HG03575 (cell line): Measurements from ENCODE around the gene WFS1.

Experiments
- ATAC-seq: cut with Tn5 transposase; IDR thresholded peaks from one replicate; pipeline ENCODE4 v1.9.1; 2021; ENCODE audit not compliant: unreplicated experiment, insufficient number of reproducible peaks, low FRiP score; ENCODE audit errors: extremely low read depth

Gene WFS1

DNA sequence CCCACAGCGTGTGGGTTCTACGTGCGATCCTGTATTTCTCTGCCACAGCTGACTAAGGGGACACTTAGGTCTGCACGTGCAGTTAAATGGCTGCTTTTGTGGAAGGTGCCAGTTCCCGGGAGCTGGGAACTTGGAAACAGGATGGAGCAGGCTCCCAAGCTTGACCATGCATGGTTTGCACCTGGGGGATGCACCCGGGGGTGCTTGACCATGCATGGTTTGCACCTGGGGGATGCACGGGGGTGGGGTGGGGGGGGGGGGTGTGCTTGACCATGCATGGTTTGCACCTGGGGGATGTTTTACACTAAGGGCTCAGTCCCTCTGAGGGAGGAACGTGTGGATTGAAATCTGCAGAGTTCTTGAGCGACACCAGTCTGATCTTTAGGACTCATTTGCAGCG lies 5.7 kb downstream of the WFS1 start:
- ATAC-seq: no peak

DNA sequence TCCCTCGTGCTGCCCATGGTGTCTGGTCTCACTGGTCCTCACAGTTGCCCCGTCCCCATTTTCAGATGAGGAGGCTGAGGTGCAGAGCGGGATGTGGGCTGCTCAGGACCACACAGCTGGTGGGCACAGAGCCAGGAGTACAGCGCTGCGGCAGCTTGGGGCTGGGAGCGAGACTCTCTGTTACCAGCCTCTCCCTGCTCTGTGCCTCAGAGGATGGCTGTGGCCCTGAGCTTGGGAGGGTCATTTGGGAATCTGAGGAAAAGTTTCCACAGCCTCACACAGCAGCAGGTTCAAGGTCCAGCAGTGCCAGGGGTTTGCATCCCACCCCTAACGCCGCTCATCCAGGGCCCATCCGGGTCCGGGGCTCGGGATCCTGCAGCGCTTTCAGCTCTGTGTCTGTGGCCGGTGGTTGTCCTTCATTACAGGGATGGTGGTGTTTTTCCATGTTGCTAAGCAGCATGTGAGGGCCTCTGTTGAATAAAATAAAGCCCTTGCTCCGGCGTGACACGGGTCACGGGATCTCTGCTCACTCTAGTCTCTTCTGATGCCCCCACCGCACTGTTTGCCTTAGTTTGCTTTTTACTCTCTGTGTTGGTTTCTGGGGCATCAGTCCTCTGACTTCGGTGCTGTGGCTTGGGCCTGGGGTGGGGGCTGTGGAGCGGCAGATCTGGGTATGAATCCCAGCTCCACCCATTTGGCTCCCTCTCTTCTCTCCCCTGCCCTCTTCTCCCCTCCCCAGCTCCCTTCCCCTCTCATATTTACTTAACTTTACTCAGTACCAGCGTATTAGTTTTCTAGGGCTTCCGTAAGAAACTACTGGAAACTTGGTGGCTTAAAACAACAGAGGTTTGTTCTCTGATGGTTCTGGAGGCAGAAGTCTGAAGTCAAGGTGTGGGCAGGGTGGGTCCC lies 6.5 kb downstream of the WFS1 start:
- ATAC-seq: no peak

DNA sequence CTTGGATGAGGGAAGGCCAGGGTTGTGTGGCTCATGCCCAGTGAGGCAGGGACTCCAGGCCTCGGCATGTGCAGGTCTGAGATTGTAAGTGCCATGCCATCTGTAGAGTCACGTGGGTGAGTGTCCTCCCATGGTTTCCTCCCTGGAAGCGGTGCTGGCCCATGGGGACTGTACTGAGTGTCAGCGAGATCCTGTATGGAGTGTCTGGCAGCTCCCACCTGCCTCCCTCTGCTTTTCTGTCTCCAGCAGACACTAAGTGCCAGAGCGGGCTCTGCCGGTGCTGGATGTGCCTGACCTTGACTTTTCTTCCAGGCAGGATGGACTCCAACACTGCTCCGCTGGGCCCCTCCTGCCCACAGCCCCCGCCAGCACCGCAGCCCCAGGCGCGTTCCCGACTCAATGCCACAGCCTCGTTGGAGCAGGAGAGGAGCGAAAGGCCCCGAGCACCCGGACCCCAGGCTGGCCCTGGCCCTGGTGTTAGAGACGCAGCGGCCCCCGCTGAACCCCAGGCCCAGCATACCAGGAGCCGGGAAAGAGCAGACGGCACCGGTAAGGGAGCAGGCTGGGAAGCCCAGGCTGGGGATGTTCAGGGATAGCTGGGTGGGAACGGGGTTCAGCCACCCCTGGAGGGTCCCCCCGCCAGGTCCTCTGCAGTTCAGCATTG lies 7.6 kb downstream of the WFS1 start:
- no peak for ATAC-seq

DNA sequence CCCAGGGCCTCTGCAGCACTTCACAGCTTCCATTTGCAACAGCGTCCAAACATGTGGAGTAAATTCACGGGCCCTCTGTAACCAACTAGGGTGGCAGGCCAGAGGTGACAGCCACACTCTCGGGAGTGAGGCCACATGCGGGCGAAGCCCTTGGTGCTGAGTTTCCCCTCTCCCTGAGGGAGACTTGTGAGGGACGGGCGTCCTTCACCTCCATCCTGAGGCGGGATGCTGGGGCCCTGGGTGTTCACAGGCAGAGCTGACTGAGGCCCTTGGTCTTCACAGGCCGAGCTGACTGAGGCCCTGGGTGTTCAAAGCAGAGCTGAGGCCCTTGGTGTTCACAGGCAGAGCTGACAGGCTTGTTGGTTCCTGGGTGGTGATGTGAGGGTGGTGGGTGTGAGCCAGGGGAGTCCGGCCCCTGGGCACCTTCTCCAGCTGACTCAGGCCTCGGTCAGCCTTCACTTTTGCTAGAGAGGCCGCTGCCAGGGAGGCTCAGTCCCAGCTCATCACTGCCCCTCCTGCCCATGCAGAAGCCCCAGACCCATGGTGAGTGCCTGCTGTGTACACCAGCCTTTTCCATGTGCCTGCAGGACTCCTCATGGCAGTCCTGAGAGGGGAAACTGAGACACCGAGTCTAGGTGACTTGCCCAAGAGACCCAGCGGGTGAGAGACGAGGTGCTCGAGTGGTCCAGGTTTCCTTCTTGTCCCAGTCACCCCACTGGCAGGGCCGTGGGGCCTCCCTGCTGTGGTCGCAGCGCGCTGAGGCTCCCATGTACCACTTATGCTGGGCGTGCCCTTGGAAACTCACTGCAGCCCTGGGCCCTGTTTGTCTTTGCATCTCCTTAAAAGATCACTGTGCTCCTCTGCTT lies 8.5 kb downstream of the WFS1 start:
- no peak for ATAC-seq

DNA sequence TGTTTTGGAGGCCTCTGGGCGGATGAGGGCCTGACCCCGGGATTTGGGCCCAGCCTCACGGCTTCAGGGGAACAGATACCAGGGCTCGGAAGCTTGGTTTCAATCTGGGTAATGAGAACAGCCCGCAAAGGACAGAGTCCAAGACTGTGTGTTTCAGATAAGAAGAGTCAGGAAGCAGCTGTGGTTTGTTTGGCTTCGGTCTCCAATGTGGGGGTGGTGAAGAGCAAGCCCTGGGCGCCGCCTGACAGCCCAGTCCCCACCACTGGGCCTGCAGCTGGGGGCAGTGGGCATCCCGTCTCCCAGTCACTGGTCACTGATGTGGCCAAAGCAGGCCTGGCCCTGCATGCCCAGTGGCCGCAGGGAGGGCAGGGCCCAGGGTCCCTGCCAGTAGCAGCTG lies 9.1 kb downstream of the WFS1 start:
- ATAC-seq: peak; percentile 92

DNA sequence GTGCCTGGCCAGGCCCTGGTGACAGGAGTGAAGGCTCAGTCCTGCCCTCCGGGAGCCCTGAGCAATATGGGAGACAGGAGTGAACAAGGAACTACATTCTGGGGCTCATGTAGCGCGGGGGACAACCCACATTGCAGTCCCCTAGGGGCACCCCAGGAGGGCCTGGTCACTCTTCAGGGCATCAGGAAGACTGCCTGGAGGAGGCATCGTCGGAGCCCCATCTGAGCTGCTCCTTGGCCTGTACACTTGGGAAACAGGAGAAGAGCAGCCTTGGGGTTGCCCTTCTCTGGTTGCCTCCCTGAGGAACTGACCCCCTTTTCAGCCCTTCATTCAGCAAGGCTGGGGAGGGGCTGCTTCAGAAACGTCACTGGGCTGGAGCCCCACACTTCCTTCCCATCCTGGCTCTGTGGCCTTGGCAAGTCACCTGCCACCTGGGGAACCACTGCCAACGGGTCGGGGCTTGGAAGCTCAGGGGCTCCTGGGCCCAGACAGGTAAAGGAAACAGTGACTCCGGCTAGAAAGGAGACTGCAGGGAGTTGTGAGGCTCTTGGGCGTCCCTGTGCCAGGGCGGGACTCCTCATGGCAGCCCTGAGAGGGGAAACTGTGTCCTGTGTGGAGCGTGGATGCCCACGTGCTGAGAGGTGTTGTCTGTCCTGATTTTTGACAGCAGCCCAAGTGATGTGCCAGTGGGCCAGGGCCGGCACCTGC lies 10.1 kb downstream of the WFS1 start:
- ATAC-seq: no peak

DNA sequence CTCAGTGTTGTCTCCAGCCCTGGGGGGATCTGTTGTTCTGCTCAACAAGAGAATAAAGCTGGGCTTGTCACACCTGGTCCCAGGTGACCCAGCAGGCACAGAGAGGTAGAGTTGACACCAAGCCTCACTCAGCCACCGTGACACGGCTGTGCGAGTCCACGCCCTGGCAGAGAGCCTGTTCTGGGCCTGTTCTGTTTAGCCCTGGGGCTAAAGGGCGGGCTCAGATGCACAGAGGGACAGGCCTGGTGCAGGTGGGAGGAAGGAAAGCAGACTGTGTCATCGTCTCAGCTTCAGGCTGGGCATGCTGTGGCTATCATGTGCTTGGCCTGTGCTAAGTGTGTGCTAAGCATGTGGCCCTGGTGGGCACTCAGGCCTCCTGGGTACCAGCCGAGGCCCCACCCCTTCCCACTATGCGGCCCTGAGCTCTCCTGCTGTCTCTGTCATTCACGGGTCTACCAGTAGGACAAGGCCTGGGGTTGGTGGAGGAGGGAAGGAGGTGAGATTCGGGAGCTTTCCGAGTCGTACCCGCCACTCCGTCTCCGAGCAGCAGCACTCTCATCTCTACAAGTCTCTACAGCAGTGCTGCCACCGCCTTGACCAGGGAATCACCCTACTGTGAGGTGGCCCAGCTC lies 10.8 kb downstream of the WFS1 start:
- no peak for ATAC-seq

DNA sequence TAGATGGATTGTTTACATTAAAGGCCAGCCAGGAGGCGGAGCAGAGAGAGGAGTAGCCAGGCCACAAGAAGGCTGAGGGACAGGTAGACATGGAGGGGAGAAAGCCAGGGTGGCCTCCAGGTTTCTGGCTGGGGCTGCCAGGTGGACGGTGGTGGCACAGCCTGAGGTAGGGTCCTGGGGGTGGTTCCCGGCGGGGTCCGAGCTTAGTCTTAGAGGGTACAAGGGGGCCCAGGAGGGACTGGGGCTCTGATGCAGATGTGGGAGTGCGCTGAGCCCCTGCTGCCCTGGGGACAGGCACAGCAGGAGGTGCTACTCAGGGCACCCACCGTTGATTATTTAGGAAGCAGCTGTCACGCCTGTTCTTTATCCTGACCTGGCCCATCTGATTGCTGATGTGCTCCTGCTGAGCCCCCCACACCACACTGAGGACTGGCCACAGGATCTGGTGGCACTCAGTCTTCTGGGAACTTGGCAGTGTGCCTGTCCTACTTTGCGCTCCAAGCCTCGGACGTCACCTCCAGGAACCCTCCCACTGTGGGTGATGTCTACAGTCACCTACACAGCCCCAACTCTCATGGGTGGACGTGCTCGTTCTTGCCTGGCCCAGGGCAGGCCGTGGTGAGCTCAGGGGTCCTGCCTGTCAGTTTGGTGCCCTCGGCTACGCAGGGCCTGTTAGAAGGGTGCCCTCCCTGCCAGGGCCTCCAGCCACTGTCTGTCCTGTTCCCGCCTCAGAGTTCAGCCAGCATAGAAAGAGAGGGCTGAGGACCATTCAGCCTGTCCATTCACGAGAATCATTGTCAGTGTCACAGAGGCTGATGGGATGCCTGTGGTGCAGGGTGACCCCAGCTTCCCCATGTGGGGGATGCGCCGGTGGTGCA lies 12.0 kb downstream of the WFS1 start:
- ATAC-seq: no peak

DNA sequence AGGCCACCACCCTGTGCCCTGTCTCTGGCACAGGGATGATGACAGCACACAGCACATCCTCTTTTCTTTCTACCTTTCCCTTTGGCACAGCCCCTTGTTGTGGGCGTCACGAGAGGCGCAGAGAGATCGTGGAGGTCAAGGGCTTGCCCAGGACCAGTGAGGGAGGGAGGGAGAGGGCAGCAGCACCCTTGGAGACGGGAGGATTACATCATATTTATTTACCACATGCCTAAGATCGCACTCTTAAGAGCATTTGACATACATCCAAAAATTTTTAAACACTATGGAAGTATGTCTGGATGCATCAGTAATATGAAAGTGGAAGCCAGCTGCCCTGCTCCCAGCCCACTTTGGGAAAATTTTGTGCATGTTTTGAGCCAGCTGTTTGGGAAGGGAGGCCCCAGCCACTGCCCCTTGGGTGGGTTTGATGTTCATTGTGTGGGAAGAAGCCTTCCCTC lies 12.7 kb downstream of the WFS1 start:
- ATAC-seq: no peak

DNA sequence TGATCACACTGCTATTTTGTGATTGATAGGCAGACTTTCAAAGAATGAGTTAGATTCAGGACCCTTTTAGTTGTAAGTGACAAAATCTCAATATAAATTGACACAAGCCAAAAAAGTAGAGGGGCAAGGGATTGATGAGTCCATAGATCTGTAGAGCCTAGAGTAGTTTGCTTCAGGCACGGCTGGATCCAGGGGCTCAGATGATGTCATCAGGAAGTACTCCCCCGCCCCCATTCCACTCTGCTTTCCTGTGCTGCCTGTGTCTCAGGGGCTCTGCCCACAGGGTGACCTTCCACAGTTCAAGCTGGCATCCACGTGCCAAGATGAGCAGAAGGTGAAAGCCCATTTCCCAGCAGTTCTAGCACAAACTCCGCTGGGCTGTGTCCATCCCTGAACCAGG lies 13.6 kb downstream of the WFS1 start:
- no peak for ATAC-seq

DNA sequence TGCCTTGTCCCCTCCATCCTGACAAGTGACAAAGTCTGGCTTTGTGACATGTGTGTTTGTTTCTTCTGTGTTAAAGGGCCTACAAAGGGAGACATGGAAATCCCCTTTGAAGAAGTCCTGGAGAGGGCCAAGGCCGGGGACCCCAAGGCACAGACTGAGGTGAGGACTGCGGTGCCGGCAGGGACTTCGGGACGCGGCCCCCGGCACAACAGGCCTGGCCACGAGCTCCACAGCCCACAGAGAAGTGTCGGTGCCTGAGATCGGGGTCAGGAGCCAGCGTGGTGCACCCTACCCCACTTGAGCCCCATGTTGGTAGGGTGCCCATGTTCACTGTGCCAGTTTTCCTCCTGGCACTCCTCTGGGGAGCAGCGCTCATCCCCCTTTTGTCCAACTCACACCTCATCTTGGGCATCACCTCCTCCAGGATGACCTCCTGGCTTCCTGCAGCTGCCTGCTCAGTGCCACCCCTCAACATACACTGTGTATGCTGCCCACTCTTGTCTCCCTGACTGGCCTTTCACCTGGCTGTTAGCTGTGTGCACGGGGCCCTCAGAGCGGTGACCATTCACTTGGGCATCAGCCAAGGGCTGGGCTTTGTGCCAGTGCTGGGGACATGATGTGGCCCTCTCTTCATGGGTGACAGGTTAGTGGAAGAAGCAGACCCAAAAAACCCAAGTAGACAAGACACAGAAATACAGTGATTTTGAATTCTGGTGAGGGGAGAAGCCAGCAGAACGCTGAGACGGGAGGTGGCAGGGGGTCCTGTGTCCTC lies 17.6 kb downstream of the WFS1 start:
- no peak for ATAC-seq

DNA sequence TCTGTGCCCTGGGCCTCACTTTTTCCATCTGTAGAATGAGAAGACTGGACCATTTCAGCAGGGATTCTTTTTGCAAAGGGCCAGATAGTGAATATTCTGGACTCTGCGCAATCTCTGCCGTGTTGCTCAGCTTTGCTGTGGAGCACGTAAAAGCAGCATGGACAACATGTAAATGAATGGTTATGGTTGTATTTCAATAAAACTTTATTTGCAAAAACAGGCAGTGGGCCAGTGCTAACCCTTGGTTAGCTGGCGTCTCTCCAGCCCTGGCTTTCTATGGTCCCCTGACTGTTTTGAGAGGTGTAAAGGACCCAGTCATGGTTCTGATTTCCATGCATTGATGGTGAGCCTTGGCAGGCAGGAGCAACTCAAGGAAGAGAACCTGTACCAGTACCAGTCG lies 18.7 kb downstream of the WFS1 start:
- no peak for ATAC-seq

DNA sequence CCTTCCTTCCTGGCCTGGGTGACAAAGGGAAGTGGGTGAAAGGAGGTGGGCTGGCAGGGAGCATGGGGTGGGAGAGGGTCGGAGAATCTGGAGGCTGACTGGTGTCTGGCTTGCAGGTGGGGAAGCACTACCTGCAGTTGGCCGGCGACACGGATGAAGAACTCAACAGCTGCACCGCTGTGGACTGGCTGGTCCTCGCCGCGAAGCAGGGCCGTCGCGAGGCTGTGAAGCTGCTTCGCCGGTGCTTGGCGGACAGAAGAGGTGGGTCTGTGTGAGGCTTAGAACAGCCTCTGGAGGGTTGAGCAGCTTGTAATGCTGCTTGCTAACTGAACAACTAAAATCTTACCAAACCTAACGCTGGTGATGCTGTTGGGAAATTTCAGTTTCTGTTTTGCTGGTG lies 19.2 kb downstream of the WFS1 start:
- ATAC-seq: no peak

DNA sequence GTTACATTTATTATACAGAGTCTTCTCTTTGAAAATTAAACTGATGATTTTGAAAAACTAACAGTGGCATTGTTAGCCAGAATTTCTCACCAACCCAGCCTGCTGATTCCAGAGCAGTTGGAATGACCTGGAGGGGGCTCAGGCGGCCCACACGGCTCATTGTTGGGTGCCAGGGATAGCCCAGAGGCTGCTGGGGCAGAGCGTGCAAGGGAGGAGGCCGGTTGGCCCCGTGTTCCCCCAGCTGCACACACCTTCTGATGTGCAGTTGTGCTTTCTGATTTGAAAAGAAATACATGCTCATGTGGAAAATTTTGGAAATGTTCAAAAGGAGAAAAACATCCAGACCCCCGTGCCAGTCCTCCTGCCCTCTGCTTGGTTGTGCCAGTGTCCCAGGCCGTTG lies 20.6 kb downstream of the WFS1 start:
- no peak for ATAC-seq

DNA sequence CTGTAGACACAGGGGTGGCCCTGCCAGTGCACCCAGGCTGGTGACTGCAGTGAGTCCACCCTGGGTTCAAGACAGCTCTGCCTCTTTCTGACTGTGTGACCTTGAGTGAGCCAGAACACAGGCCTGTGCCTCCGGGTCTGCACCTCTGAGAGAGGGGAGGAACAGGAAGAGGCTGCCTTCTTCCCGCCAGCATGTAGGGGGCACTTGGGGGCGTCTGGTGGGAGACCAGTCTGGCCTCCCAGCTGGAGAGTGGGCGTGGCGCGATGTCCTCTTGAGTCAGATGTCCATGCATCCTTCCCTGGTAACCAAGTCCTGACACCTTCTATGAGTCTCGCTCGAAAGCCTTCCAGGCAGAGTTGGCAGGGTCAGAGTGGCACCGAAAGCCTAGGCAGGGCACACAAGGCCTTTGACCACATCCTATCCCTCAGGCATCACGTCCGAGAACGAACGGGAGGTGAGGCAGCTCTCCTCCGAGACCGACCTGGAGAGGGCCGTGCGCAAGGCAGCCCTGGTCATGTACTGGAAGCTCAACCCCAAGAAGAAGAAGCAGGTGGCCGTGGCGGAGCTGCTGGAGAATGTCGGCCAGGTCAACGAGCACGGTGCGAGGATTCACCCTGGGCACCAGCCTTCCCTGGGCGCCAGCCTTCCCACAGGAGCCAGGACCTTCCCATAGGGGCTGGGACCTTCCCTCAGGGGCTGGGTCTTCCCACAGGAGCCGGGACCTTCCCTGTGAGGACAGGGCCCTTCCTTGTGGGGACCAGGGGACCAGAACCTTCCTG lies 21.3 kb downstream of the WFS1 start:
- no peak for ATAC-seq

DNA sequence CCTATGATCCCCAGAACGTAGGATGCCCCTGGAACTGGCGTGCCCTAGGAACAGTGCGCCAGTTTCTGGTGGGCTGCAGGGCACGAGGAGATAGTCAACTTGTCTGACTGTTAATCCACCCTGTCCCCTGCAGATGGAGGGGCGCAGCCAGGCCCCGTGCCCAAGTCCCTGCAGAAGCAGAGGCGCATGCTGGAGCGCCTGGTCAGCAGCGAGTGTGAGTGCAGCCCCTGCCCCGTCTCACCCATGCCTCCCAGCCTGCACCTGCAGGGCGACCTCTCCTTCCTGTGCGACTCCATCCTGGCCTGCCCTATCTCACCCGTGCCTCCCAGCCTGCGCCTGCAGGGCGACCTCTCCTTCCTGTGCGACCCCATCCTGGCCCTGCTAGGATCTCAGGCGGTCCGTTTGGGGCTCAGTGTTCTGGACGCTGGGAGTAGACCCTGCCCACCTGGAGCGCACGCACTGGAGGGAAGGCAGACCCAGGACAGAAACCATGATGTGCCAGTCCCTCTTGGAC lies 22.2 kb downstream of the WFS1 start:
- no peak for ATAC-seq
